ENCODE results near the gene HOGA1.
A peak's percentile ranks its signal among the peaks of the same experiment; 100 is the strongest.
"Not testable (repeated sequence)": the region's sequence is repeated elsewhere in the genome, so short reads cannot be mapped to it uniquely, and the experiment has no call there.

Gene HOGA1

DNA sequence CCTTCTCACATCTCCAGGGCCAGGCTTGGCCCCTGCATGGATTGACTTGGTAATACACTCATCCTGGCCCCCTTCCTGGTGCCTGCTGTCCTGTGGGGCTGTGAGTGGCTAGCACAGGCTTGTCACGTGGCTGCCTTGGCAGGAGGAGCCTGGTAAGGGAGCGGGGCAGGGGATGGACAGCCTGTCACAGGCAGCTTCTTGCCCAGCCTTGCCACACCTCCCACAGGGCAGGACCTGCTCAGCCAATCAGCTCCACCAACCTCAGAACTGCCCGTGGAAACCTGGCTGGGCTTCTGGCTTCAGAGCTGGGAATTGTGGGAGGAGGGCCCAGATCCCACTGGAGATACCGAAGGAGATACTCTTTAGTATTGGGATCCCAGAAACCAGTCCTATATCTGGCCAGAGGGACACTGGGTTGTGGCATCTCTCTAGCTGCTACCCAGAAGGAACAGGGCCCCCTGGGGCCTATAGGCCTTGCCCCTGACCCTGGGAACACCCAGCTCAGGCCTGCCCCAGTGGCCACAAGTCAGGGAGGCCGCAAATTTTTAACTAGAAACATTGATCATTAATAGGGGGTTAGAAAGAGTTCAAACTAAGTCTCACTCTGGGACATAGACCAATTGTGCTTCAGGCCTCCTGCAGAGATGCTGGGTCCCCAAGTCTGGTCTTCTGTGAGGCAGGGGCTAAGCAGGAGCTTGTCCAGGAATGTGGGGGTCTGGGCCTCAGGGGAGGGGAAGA, at the start of gene HOGA1:
TSS of gene HOGA1 (plus strand) at position 330 of the 738 bp plus-strand sequence. CDS start at position 645, 315 bp downstream.
- DNase-seq = peak; percentile 79

DNA sequence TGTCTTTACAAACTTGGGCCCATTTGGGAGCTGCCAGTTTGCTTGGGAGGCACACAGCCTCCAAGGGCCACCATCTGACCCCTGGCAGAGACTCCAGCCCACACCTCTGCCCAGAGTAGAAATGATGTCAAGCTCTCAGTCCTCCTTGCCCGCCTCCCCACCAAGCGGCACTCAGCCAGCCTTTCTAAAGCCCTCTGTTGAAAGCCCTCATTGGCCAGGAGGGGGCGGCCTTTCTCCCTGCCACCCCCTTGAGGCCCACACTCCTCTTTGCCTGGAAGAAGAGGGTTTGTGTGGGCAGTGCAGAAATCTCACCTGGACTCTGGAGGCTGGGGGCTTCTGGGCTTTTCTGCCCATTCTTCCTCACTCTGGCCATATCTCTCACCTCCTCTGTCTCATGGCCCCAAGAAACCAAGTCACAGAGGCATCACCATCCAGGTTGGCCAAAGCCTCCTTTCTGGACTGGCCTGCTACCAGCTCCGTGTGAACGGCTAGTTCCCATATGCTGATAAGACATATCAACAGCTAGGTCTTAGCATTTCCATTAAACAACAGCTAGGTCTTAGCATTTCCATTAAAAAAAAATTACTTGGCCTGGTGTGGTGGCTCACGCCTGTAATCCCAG, 49.3 kb upstream of the HOGA1 start:
- DNase-seq = no peak

DNA sequence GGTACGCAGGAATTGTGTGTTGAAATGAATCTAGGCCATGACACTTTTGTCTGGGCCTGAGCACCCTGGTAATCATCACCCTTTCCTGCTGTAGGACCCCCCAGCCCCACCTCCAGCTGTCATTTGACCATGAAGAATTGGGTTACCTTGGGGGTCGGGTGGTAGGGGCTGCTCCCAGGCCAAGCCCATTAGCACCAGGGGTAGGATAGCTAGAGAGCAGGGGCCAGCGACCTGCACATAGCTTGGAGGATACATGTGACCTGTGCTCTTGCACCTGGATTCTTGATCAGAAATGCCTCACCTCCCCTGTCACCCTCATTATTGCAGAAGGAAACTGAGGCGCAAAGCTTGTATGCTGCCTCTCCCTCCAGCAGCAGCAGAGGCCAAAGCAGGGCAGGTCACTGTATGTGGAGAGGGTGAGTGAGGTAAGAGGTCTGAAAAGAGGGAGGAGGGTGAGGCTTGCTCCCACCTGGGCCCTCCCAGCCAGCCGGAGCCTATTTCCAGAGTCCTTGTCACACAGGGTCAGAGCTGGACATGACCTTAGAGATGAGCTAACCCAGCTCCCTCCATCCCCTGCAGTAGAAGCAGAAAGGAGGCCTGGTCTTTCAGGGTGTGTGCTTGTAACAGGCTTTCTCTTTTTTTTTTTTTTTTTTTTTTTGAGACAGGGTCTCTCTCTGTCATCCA, 46.9 kb upstream of the HOGA1 start:
- no peak for DNase-seq

DNA sequence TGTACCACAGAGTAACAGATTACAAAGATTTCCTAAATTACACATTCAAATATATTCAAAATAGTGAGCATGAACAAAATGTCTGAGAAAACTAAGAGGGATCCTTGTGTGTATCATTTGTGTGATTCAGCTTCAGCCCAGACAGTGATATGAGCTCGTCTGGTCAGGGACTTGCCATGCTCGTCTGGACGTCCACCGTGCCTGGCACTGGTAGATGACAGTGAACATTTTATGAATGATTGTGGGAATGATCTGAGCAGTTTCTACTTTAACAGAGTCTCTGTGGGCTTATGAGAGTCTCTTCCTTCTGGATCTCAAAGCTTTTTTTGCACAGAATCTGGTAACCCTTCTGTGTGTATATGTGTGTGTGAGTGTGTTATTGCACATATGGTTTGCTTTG, 45.8 kb upstream of the HOGA1 start:
- DNase-seq = no peak

DNA sequence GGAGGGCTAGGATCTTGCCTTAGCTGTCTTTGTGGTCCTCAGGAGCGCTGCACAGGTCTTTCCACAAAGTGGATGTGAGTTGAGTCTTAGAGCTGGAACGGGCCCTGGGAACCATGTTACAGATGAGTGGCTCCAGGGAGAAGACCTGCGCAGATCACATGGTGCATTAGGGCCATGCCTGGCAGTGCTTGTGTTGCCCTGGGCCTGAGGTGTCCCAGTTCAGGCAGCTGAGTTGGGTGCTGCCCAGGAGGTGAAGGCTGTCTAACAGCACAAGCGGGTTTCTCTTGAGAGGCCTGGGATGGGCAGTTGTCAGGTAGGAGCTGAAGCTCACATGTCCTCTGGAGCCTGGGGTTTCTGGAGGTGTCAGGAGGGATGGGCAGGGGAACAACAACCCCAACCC, 45.4 kb upstream of the HOGA1 start:
- no peak for DNase-seq

DNA sequence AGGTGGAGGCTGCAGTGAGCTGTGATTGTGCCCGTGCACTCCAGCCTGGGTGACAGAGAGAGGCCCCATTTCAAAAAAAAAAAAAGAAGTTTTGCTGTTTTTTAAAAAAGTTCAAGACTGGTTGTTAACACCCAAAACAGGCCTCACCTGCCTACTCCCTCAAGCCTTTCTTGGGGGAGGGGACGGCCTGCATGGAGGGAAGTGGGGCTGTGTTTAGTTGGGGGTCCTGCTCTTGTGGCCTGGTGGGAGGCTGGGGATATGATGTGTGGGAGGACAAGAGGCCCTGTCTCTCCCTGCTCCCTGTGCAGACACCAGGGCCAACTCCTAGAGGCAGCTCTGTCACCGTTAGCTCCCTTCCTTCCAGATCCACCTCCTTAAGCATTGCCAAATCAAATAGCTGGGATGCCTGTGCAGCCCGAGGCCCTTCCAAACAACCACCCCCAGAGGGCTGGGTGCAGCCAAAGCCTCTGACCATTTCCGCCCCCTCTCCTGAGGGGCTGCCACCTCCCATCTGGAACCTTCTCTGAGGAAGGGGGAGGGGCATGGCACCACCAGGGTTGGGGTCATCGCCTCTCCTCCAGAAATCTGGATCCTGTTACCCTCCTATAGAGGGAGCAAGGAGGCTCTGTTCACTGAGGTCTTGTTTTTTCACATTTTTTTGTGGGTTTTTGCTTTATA, 44.5 kb upstream of the HOGA1 start:
- DNase-seq = peak; percentile 77

DNA sequence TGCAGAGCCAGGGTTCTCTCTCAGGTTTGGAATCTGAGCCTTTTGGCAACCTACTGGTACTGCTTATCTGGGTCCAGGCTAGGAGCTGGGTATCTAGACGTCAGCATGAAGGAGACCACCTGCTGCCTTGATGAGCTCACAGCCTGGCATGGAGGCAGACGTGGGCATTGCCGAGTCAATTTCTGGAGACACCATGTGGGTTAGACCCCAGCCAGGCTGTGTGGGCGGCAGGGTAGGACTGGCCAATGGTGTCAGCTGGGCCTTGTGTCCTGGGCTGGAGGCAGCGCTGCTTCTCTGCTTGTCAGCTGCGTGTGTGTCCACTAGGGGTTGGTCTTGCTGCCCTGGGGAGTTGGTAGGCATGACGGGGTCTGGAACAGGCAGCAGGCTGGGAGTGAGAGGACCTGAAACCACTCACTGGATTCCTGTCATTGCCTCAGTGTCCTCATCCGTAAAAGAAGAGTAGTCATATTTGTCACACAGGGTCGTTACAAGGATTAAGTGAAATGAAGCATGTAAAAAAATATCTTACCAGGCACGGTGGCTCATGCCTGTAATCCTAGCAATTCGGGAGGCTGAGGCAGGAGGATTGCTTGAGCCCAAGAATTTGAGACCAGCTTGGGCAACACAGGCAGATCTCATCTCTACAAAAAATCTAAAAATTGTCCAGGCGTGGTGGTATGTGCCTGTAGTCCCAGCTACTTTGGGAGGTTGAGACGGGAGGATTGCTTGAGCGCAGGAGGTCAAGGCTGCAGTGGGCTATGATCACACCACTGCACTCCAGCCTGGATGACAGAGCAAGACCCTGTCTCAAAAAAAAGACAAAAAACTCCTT, 43.3 kb upstream of the HOGA1 start:
- no peak for DNase-seq

DNA sequence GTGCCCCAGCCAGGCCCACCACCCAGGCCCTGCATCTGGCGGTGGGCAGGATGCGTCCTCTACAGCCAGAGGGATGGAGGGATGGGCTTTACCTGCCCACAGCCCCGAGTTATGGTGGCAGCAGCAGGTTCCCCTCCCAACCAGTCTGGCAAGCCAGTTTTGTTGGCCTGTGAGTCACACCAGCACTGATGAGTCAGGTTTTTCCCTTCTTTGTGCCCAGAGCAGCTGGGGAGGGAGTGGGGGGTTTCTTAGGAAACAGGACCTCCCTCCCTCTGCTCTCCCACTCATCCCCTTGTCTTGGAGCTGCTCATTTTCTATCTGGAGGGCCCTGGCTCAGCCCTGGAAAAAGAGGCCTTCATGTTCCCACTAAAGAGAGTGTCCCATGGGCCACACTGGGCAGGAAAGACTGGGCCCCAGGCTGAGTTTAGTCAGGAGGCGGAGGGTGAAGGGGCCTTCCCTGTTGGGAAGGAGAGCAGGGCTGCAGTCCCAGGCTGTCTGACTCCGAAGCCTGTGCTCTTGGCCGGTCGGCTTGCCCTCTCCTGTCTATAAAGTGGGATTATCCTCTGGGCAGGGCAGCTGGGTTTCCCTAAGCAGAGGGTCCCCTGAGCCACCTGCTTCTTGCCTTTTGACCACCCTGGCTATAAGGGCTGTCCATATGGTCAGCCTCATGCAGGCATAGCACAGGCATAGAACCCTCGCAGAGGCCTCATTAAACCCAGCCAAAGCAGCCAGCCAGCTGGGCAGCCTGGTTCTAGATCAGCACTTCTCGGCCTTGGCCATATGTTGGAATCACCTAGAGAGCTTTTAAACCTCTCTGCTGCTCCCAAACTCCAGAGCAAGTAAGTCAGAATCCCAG, 41.8 kb upstream of the HOGA1 start:
- DNase-seq = peak; percentile 87

DNA sequence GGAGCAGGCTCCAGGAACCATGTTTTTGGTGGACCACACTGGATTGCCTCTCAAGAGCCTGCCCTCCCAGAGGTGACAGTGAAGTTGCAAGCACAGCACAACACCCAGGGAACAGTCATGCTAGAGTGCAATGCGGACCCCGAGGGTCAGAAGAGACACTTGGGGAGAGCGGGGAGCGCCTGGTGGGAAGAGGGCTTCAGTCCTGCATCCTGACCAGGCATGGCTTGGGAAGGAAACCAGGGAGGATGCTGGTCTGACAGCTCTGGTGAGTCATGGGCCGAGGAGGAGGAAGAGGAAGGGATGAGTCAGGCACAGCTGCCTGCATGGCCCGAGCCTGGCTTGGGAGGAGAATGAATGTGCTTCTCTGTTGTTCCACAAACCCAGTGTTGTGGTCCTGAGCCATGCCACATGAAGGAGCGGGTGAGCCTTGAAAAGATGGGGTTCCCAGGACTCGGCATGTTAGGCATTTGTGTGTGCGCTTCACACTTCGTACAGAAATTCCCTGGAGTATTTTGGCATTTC, 41.1 kb upstream of the HOGA1 start:
- peak; percentile 78 for DNase-seq

DNA sequence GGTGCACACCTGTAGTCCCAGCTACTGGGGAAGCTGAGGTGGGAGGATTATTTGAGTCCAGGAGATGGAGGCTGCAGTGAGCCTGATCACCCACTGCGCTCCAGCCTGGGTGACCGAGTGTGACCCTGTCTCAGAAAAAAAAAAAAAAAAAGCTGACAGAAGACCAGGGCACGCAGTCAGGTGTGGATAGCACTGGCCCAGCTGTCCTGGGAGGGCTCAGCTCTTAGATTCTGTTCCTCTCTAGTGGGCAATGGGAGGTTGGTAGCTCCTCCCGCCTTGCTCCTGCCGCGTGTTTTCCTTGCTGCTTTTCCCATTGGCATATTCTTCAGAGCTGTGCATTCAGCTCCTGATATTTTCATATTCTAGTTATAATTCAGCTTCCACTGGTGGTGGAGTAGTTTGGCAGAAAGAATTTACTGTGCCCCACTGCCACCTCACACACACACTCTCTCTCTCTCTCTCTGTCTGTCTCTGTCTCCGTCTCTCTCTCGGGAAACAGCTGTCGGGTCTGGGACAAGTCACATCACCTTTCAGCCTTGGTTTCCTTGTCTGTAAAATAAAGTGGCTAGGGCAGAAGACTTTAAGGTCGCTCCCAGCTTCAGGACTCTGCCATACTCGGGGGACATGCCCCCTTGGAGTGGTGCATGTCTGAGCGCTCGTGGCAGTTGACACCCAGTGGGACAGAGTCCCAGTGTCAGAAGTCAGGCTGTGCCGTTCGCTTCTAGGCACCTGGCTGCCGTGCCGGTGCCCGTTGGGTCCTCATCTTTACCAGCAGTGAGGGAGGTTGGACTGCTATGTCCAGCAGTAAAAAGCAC, 37.5 kb upstream of the HOGA1 start:
- no peak for DNase-seq

DNA sequence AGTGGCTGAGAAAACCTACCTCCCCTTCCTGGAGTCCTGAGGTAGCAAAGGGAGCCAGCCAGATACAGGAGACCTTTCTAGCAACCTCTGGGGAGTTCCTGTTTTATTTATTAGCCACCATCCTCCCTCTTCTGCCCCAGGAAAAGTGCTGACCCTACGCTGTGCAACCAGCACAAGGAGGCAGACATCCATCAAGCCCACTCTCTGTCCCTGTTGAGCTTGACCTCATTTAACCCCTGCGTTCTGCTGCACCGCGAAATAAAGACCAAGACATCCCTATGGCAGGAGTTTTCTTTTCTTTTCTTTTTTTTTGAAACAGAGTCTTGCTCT, 37.0 kb upstream of the HOGA1 start:
- no peak for DNase-seq

DNA sequence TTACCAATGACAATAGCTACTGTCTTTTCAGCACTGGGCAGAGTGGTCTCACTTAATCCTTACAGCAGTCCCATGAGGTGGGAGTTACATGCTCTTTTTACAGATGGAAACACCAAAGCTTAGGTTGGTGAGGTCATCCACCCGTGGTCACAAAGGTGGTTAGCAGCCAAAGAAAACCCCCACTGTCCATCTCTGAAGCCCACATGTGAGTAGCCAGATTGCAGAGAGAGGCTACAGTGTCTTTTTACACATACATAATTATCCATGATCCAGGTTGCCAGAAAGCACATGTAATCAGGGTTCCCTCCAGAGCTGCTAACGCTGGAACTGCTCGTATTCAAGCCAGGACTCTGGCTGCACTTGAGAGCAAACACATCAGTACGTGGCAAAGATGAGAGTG, 36.2 kb upstream of the HOGA1 start:
- peak; percentile 57 for DNase-seq

DNA sequence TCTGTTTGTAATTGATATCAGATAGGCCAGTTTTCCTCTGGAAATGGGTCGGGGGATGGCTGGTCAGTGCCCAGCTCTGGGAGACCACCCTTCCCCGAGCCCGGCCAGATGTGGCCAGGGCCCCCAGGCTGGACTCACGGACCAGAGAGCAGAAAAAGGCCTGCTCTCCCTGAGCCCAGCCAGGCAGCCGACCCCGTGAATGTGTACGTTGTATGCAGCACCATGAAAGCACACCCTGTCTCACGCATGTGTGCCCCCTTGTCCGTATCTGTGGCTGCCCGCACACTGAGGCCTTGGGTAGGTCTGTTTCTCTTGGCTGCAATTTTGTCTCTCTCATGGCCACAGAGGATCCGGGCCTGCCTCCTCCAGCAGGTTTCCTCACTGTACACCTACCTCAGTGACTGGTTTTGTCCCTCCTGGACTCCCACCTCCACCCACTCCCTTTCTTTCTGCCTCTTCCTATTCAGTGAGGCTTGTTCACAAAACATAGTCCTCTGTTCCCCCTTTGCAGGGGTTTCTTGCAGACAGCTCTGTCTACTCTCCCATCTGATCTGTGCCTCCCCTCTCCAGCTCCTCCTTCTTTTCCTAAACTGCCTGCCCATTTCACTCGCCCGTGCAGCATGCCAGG, 35.2 kb upstream of the HOGA1 start:
- peak; percentile 52 for DNase-seq

DNA sequence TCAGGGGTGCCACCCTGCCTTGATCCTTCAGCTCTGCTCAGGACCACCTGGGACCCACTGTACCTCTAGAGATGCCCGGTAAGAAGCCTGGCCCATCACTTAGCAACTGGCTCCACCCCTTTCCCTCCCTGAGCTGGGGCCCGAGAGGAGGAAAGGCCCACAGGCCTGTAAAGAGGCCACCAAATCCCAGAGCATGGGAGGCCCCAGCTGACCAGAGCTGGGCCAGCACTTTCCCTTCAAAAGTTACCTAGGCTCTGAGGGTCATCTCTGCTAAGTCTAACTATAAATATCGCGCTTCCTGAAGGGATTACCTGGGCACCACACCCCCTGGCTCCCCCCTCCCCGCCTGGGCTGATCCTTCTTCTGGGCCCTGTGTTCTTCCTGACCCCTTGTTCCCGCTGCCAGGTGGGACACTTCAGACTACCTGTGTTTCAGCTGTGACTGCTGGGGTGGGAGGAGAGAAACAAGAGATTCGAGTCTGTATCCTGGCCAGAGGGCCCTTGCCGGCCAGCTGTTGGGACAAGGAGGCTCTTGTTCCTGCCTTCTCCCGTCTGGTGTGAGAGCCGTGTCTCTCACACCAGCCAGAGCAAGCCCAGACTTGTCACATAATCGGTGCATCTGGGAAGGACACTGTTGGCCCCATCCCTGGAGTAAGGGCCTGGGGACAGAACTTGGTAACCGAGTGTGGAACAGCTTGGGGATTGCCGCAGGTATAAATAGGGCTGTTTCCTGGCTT, 34.4 kb upstream of the HOGA1 start:
- DNase-seq = peak; percentile 61

DNA sequence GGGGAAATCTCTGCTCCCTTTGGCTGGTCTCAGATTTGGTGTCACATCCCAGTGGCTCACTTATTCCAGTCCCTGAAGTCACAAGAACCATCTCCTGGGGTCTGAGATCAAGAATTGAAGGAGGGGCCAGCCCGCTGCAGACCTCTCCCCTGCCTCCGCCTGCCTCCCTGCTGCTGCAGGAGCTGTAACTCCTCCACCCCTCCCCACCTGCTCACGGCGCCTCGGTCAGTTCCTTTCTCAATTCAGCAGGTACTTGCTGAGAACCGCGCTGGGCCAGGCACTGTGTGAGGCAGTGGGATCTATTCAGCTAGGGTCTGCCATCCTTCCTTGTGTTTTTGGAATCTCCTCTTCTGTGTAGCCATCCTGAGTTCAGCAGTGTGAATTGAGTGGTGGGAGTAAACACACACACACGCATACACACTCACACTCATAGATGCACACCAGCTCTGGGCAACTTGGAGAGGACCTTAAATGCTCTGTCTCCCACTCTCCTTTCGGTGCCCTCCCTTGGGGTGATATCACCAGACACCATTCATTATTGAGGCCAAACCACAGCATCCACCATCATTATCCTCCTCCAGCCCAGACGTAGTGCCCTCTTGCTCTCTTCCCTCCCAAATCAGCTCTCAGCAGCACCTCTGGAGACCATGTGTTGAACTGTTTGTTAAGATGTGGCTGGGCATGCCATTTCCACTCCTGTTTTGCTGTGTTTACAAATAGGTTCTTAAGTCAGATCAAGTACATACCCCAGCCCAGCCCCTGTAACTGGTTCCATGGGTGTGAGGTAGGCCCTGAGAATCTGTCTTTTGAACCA, 33.6 kb upstream of the HOGA1 start:
- no peak for DNase-seq

DNA sequence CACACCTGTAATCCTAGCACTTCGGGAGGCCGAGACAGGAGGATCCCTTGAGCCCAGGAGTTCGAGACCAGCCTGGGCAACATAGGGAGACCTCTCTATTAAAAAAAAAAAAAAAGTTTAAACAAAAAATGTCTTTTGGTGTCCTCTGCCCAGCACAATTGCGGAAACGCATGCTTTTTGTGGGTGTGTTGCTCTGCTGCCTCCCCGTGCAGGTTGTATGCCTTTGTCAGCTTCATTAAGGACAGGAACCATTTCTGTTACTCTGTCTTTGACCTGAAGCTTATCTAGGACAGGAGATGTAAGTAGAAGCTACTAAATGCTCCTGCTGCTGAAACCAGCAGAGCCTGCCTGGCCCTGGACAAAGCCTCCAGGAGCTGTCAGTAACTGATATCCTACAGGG, 32.9 kb upstream of the HOGA1 start:
- DNase-seq = no peak

DNA sequence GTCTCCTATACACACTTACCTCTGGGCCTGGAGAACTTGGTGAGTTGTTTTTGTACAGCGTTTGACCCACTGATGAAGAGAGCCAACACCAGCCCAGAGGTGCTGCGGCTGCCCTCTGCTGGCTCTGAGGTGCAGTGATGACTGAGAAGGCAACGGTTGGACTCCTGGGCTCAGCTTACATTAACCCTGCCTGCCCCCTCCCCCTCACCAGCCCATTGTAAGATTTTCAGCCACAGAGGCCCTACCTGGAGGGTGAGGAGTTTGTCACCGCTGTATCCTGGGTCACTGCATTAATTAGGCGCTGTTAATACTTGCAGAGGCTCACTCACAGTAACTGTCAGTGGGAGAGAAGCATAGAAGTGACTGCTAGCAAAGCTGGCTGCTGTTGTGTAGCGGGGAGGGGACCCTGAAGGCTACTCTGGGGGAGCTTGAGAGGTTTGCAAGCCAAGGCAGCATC, 30.6 kb upstream of the HOGA1 start:
- DNase-seq = peak; percentile 61

DNA sequence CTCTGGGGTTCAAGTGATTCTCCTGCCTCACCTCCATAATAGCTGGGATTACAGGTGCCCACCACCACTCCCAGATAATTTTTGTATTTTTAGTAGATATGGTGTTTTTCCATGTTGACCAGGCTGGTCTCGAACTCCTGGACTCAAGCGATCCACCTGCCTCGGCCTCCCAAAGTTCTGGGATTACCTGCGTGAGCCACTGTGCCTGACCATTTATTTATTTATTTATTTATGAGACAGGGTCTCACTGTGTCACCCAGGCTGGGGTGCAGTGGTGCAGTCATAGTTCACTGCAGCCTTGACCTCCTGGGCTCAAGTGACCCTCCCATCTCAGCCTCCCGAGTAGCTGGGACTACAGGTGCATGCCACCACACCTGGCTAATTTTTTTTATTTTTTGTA, 29.9 kb upstream of the HOGA1 start:
- DNase-seq = not testable (repeated sequence)
